ENCODE measurements around the gene SLC24A3.

Gene SLC24A3

DNA sequence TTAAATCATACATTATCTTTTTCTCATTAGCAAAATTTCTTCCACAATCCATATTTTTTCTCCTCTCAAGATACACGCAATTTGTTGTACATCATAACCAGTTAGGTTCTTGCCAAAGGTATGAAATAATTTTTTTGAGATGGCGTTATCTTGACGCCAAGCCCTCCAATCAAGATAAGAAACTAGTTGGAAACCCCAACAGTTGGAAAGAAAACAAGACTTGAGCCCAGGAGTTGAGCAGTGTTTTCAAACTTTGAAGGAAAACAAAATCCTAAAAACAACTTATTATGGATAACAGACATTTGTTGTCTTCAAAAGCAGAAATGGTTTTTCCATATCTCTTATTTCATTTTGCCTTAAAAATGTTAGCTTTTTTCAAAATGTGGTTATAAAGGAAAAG, 184.8 kb downstream of the SLC24A3 start:
- Mint-ChIP-seq H3K27ac (no peak overlapping the region), H3K4me1 (ENCODE audit: low read depth) (no peaks in the 10 kb centered on the region), H3K9me3 (peaks cover 39% of the 10 kb centered on the region), H3K4me3 (no peak overlapping the region), H3K36me3 (ENCODE audit: low read depth) (no peaks in the 10 kb centered on the region), H3K27me3 (no peaks in the 10 kb centered on the region)
- intact Hi-C loops (cut with micrococcal nuclease) = no loop called here

DNA sequence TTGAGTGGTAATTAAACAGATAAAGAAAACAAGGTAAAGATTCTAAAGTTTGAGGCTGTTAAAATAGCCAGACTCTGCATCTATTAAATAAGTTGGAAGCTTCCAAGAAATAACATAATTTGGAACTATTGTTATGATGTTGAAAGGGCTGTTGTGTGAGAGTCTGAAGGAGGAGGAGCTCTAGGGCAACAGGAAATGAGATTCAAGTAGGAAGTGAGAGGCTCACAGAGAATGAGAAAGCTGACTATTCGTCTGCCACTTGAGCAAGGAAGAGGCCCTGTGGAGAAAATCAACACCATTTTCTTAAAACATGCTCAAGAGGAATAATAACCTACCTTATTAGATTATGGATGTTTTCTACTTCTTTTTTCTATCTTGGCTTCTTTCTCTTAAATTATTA, 185.2 kb downstream of the SLC24A3 start:
- Mint-ChIP-seq H3K27me3 (no peaks in the 10 kb centered on the region), H3K36me3 (ENCODE audit: low read depth) (no peaks in the 10 kb centered on the region), H3K4me1 (ENCODE audit: low read depth) (no peaks in the 10 kb centered on the region), H3K4me3 (no peak overlapping the region), H3K27ac (no peak overlapping the region), H3K9me3 (peaks cover 39% of the 10 kb centered on the region)
- intact Hi-C loops (cut with micrococcal nuclease) = no loop called here

DNA sequence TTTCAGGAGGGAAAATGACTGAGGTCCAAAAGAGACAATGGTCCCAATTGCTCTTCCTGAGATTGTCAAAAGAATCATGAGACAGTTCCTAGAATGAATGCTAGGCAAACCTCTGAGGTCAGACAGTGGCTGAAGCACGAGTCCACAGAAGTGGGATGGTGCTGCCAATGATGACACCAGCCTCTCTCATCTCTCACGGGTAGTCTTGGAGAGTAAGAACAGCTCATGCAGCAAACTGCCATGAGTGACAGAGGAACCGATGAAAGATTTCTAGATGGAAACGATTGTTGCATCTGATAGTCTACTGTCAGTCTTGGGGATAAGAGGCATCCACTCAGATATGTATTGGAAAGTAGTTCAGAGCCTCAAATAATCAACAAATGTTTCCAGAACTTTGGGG, 188.7 kb downstream of the SLC24A3 start:
- H3K4me3 Mint-ChIP-seq = no peak overlapping the region
- intact Hi-C loops (cut with micrococcal nuclease) = no loop called here
- H3K27me3 Mint-ChIP-seq = no peaks in the 10 kb centered on the region
- H3K4me1 Mint-ChIP-seq (ENCODE audit: low read depth) = no peaks in the 10 kb centered on the region
- H3K36me3 Mint-ChIP-seq (ENCODE audit: low read depth) = no peaks in the 10 kb centered on the region
- no peak overlapping the region for H3K27ac Mint-ChIP-seq
- H3K9me3 Mint-ChIP-seq = peaks cover 39% of the 10 kb centered on the region

DNA sequence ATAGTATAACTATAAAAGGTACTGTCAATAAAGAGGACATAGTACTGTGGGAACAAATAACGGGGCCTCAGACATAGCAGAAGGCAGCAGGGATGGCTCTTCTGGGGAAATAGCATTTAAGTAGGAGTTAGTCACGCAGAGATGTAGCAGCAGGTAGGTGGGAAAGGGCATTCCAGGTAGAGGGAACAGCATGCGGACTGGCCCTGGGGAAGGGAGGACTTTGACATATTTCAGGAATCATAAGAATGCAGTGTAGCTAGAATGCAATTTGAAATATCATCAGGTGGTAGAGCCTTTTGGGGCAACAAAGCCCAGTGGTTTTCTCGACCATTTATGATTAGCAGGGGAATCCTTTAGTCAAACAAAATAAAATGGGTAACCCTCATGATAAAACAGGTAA, 191.1 kb downstream of the SLC24A3 start:
- Mint-ChIP-seq H3K4me3 (no peak overlapping the region), H3K9me3 (peaks cover 21% of the 10 kb centered on the region), H3K27me3 (no peaks in the 10 kb centered on the region), H3K36me3 (ENCODE audit: low read depth) (no peaks in the 10 kb centered on the region), H3K4me1 (ENCODE audit: low read depth) (no peaks in the 10 kb centered on the region), H3K27ac (no peak overlapping the region)
- intact Hi-C loops (cut with micrococcal nuclease) = no loop called here

DNA sequence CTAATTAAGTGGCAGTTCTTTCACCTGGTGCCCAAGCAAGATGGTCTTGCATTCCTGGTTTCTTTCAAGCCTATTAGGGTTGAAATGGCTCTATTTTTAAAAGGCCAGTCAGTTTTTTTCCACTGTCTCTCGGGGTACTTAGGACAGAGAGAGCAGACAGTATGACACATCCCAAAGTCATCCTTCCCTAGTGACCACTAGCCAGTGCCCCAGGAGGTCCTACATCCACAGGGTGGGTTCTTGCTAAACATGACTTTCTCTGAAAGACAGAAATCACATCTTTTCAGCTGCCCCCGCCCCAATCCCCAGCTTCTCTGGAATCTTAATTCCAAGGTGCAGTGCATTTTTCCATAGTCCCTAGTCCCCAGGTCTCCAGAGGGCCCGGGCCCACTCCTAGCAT, 192.4 kb downstream of the SLC24A3 start:
- H3K27me3 Mint-ChIP-seq = no peaks in the 10 kb centered on the region

DNA sequence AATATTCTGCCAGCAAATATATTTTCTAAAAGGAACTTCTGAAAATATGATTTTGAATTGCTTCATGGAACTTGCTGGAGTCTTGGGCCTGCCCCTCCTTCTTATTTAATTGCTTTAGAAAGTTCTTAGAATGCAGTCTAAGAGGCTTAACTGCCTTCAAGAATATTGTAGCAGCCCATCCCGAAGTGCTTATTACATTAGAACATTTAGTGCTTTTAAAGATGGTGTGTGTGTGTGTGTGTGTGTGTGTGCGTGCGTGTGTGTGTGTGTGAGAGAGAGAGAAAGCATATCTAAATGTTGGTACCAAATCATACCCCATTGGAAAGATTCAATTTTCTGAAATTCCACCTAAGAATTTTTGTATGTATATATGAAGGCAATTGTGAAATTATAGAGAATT, 193.5 kb downstream of the SLC24A3 start:
- intact Hi-C loops (cut with micrococcal nuclease) = no loop called here
- Mint-ChIP-seq H3K9me3 (no peaks in the 10 kb centered on the region), H3K27me3 (no peaks in the 10 kb centered on the region), H3K4me3 (no peak overlapping the region), H3K4me1 (ENCODE audit: low read depth) (no peaks in the 10 kb centered on the region), H3K36me3 (ENCODE audit: low read depth) (no peaks in the 10 kb centered on the region), H3K27ac (no peak overlapping the region)

More for the DNA sequence above, 192.4 kb downstream of the SLC24A3 start:
- intact Hi-C loops (cut with micrococcal nuclease) = no loop called here
- no peaks in the 10 kb centered on the region for H3K36me3 Mint-ChIP-seq (ENCODE audit: low read depth)
- no peak overlapping the region for H3K4me3 Mint-ChIP-seq
- H3K4me1 Mint-ChIP-seq (ENCODE audit: low read depth) = no peaks in the 10 kb centered on the region
- no peak overlapping the region for H3K27ac Mint-ChIP-seq
- H3K9me3 Mint-ChIP-seq = peaks cover 10% of the 10 kb centered on the region

DNA sequence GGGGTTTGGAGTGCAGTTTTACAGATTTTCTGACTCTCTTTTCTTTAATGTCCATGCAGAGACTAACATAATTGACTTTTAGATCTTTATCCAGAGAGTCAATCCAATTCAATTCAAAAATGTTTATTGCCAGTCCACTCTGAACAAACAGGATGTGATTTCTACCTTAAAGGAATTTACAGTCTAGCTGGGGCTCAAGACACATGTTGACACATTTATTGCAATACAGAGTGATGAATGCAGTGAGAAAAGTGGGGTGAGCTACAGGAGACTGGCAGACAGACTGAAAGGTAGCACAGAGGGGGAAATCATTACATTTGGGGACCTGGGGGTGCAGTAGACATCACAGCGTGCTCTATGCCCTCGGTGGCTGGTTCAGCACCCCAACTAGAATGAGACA, 193.9 kb downstream of the SLC24A3 start:
- H3K27ac Mint-ChIP-seq = no peak overlapping the region
- H3K4me1 Mint-ChIP-seq (ENCODE audit: low read depth) = no peaks in the 10 kb centered on the region
- no peaks in the 10 kb centered on the region for H3K36me3 Mint-ChIP-seq (ENCODE audit: low read depth)
- no peak overlapping the region for H3K4me3 Mint-ChIP-seq
- intact Hi-C loops (cut with micrococcal nuclease) = no loop called here
- H3K27me3 Mint-ChIP-seq = no peaks in the 10 kb centered on the region
- H3K9me3 Mint-ChIP-seq = no peaks in the 10 kb centered on the region

DNA sequence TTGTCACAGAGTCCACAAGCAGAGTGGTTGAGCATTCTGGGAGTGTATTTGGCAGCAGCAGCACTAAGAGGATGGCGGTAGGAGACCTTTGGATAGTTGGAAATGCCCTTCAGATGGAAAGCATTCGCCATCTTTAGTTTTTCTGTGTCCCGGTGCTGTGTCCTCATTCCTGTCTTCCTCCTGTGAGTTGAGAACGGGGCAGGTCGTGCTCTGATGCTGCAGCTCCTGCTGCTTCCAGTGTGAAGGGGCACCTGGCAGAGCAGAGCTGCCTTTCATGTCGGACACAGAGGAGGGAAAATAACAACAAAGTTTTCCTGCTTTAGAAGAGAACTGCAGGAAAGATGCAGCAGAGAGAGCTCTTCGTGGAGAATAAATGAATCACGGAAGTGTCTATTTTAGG, 194.8 kb downstream of the SLC24A3 start:
- Mint-ChIP-seq H3K36me3 (ENCODE audit: low read depth) (no peaks in the 10 kb centered on the region), H3K27ac (no peak overlapping the region), H3K4me1 (ENCODE audit: low read depth) (peaks cover 2% of the 10 kb centered on the region), H3K27me3 (no peaks in the 10 kb centered on the region), H3K9me3 (no peaks in the 10 kb centered on the region), H3K4me3 (no peak overlapping the region)
- intact Hi-C loops (cut with micrococcal nuclease) = no loop called here

DNA sequence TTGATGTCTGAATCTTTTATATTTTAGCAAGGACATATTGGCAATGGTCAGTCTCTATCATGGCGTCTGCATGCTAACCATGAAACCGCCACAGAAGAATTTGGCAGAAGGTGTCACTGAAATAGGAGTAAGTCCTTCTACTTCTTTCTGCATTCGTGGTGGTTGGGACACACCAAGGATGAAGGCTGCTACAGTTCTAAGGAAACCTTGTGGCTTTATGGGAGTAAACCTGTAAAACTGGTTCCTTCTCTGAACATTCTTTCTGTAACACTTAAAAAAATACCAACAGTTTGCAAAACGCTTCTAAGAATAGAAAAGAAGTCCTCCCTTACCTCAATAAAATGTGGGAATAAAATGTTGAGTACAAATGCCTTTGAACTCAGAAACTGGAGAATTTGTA, 195.3 kb downstream of the SLC24A3 start:
- no peak overlapping the region for H3K27ac Mint-ChIP-seq

DNA sequence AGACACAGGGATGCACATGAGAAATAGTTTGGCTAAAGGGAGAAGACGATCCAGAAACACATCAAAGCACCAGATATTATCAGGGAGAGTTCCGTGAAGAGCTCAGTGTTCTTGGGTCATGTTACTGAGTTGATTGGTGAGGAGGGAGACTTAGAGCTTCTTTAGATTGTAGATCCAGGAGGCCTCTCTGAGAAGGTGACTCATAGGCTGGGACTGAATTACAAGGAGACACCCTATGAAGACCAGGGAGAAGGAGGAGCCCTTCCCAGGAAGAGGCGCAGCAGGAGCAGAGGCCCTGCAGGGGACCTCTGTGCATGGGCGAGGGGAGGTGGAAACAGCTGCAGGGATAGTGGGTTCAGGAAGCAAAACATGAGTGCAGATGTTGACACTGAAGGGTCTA, 196.5 kb downstream of the SLC24A3 start:
- Mint-ChIP-seq H3K27ac (no peak overlapping the region), H3K36me3 (ENCODE audit: low read depth) (no peaks in the 10 kb centered on the region), H3K4me3 (no peak overlapping the region), H3K4me1 (ENCODE audit: low read depth) (peaks cover 5% of the 10 kb centered on the region), H3K9me3 (no peaks in the 10 kb centered on the region), H3K27me3 (no peaks in the 10 kb centered on the region)
- intact Hi-C loops (cut with micrococcal nuclease) = no loop called here

More for the DNA sequence above, 195.3 kb downstream of the SLC24A3 start:
- intact Hi-C loops (cut with micrococcal nuclease) = no loop called here
- peaks cover 5% of the 10 kb centered on the region for H3K4me1 Mint-ChIP-seq (ENCODE audit: low read depth)
- no peaks in the 10 kb centered on the region for H3K27me3 Mint-ChIP-seq
- H3K36me3 Mint-ChIP-seq (ENCODE audit: low read depth) = no peaks in the 10 kb centered on the region
- H3K4me3 Mint-ChIP-seq = no peak overlapping the region
- H3K9me3 Mint-ChIP-seq = no peaks in the 10 kb centered on the region

DNA sequence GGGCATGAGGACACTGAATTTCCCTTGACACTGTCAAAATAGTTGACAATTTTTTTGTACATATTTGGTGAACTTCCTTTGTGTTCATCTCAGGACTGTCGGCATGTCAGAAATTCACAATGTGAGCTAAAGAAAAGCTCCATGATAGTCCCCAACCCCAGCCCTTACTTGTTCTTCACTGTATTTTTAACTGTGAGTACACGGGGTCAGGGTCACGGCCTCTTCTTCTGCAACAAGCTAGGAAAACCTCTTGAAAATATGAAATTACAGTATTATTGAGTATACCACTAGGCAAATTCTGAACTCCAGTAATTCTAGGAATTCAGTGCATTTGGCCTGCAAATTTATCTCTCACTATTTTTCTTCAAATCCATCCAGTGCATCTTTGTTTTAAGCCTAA, 199.4 kb downstream of the SLC24A3 start:
- no peaks in the 10 kb centered on the region for H3K27me3 Mint-ChIP-seq
- intact Hi-C loops (cut with micrococcal nuclease) = no loop called here
- H3K9me3 Mint-ChIP-seq = no peaks in the 10 kb centered on the region
- H3K4me1 Mint-ChIP-seq (ENCODE audit: low read depth) = peaks cover 5% of the 10 kb centered on the region
- H3K36me3 Mint-ChIP-seq (ENCODE audit: low read depth) = no peaks in the 10 kb centered on the region
- no peak overlapping the region for H3K27ac Mint-ChIP-seq
- H3K4me3 Mint-ChIP-seq = no peak overlapping the region

DNA sequence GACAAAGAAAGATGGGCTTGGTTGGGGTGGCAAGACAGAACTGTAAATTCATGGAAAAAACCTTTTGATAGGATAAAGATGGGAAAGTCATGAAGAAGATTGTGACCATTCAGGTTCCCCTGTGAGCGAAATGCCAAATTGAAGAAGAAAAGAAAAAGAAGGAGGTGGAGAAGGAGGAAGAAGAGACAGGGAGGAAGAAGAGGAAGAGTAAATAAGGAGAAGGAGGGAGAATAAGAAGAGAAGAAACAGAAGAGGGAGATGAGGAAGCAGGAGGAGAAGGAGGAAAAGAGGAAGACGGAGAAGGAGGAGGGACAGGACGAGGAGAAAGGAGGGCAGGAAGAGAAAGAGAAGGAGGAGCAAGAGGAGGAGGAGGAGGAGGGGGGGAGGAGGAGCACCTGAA, 199.8 kb downstream of the SLC24A3 start:
- no peaks in the 10 kb centered on the region for H3K36me3 Mint-ChIP-seq (ENCODE audit: low read depth)
- no peaks in the 10 kb centered on the region for H3K27me3 Mint-ChIP-seq
- intact Hi-C loops (cut with micrococcal nuclease) = no loop called here
- peaks cover 5% of the 10 kb centered on the region for H3K4me1 Mint-ChIP-seq (ENCODE audit: low read depth)
- H3K27ac Mint-ChIP-seq = no peak overlapping the region
- no peaks in the 10 kb centered on the region for H3K9me3 Mint-ChIP-seq
- no peak overlapping the region for H3K4me3 Mint-ChIP-seq

DNA sequence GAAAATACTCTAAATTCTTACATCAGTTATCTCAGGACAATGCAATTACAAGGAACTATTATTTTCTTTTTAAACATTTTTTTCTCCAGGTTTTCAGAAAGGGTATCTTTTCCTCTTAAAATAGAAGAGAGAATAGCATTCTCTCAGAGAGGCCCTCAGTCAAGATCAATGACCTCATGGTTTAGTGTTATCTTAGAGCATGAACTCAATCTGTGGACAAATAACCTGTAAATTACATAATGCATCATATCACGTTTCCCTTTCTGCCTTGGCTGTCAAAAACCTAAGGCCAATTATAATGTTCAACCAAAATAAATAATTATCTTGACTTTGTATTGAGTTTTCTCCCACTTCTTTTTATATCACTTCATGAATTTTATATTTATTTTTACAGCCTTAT, 202.2 kb downstream of the SLC24A3 start:
- H3K9me3 Mint-ChIP-seq = no peaks in the 10 kb centered on the region
- no peak overlapping the region for H3K4me3 Mint-ChIP-seq
- H3K4me1 Mint-ChIP-seq (ENCODE audit: low read depth) = peaks cover 5% of the 10 kb centered on the region
- no peaks in the 10 kb centered on the region for H3K36me3 Mint-ChIP-seq (ENCODE audit: low read depth)
- no peaks in the 10 kb centered on the region for H3K27me3 Mint-ChIP-seq
- intact Hi-C loops (cut with micrococcal nuclease) = no loop called here
- H3K27ac Mint-ChIP-seq = no peak overlapping the region

DNA sequence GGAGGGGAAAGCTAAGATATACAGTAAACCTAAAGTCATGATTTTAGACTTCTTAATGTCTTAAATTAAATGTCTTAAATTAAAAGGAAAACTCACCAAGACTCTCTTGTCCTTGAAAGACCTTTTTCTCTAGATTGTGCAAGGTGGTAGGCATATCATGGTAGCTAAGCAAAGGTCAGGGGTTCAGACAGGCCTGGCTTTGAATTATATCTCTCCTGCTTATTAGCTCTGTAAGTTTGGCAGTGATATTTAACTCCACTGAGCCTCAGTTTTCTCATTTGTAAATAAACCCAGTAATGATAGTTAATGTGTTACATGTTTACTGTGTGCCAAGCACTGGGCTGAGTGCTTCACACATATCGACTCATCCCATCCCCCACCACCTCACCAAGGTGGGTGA, 203.3 kb downstream of the SLC24A3 start:
- no peak overlapping the region for H3K4me3 Mint-ChIP-seq
- H3K4me1 Mint-ChIP-seq (ENCODE audit: low read depth) = peaks cover 5% of the 10 kb centered on the region
- H3K27ac Mint-ChIP-seq = no peak overlapping the region

DNA sequence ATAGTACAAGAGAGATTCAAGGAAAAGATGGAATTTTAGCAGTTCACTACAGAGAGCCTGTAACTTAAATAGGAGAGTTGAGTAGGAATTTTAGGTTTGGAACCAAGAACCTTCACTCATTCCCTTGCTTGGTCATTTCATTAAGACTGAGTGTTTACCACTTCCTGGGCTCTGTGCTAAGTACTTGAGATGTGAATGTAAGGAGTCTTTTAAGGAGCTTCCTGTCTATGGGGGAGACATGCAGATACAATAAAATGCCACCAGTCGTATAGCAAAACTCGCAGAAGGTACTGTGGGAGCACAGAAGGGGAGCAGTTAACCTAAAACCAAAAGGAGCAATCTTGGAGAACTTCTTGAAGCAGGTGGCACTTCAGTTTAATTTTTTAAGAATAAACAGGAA, 204.2 kb downstream of the SLC24A3 start:
- Mint-ChIP-seq H3K4me3 (no peak overlapping the region), H3K27ac (no peak overlapping the region), H3K36me3 (ENCODE audit: low read depth) (no peaks in the 10 kb centered on the region), H3K27me3 (no peaks in the 10 kb centered on the region), H3K9me3 (peaks cover 7% of the 10 kb centered on the region), H3K4me1 (ENCODE audit: low read depth) (peaks cover 5% of the 10 kb centered on the region)
- intact Hi-C loops (cut with micrococcal nuclease) = no loop called here

More for the DNA sequence above, 203.3 kb downstream of the SLC24A3 start:
- intact Hi-C loops (cut with micrococcal nuclease) = no loop called here
- Mint-ChIP-seq H3K27me3 (no peaks in the 10 kb centered on the region), H3K36me3 (ENCODE audit: low read depth) (no peaks in the 10 kb centered on the region), H3K9me3 (no peaks in the 10 kb centered on the region)

All from dendritic cell treated with granulocyte-macrophage colony-stimulating factor and Interleukin-4, amounts not matched to agents 40 ng/mL and 50 ng/mL, for 4 days (primary cell).